GM21390 (cell line): ENCODE data around the gene IGF1.
"Not testable (repeated sequence)": the region's sequence is repeated elsewhere in the genome, so short reads cannot be mapped to it uniquely, and the experiment has no call there.

Experiments used
- ATAC-seq: cut with Tn5 transposase; IDR thresholded peaks from one replicate; pipeline ENCODE4 v1.9.1; 2021; ENCODE audit not compliant: unreplicated experiment

IGF1 gene

DNA sequence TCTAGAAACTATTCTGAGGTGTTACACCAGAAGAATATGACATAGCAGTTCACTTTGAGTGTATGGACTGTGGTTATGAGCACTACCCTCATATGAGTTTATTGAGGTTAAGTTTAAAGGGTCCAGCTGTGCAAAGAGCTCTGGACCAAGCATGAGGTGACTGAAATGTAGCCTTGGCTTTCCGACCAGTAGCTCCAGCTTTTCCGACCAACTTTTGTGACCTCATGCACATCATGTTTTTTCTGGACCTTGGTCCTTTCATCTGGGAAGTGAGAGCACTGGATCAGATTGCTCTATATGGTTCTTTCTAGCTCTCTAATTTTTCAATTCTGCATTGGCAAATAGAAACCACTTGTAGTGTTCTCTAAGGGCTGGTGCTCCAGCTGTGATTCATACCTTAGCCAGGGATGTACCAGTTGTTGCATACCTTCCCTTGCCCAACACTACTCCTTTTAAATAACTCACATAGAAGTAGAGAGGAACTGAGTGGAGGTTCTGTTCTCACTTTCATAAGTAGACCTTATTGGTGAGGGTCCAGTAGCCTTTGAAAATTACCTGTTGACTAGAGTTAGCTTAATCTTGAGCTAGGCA, 16.6 kb downstream of the IGF1 start:
- ATAC-seq = no peak

DNA sequence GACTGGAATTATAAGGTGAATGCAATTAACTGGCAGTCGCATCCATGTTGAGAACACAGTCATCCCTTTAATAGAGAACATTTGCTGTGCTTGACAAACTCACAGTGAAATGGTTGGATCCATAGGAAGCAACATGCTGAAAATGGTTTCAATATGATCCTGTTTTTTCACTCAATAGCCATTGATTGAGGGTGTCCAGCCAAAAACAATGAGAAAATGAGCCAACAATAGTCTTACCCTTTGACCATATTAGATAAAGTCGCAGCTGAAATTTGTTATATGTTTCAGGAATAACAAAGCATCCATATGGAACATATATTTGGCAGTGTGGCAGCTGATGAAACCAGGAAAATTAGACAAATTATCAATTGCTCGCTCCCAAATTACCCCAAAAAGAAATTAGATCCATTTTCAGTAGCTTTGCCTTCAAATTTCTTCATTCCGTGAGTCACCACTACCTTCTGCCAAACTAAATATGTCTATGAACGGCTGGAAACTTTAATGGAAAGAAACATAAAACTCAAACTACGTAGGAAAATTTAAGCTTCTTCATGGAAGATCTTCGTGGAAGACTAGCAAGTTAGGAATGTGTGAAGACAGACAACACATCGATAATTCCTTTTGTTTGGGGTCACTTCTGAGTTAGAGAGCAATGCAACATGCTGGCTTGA, 17.4 kb downstream of the IGF1 start:
- no peak for ATAC-seq

- ATAC-seq = no peak
Observed at GRCh38 chr12:102462386-102462785, 18.0 kb downstream of the IGF1 start.

DNA sequence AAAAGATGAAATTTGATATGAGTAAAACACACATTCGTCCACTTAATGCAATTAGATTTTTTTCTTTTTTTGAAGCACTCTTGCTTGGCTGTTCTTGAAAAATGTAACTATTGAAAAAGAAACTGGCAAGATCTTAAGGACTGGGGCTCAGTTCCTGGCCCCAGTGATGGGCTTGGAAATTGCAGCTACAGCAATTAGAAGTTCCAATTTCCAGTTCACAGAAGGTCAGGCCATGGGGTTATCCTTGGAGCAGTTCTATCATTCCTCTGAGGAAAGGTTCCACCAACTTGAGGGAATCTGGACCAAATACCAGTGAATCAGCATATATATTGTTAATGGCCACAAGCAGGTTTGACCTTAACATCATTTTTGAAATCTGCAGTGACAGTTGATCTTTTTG, 18.9 kb downstream of the IGF1 start:
- ATAC-seq = no peak

DNA sequence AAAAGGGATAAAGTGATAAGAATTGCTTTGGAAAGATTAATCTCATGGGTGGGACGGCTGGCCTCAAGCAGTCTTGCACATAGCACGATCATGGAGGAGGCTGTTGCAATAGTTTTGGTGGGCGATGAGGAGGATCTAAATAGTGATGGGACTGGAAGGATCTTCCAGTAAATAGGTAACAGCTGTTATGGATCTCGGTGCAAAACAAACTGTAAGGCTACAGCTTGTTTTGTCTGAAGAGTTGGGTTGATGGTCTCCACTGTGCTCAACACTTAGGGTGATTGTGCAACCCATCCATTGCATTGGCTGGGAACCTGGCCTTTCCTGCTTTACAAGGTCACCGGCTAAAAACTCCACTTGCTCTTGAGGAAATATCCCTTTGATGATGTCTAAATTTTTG, 21.0 kb downstream of the IGF1 start:
- no peak for ATAC-seq

- ATAC-seq = no peak
Observed at GRCh38 chr12:102454808-102455760, 25.3 kb downstream of the IGF1 start.

DNA sequence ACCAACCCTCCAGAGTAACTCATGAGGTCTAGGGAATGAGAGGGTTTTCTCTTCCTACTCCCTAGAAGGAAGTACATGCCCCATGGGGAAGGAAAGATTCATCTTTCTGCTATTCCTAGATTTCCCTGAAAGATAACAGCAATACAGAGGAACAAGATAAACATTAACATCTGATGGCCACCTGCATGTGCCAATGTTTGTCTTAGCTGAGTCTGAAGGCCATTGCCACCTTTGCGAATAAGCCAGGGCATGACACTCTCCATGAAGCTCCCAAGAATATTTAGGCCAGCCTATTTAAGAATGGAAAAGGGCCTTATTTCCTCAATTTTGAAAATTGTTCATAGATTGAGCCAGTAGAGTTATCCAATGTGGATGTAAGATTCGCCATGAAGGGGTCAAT, 26.0 kb downstream of the IGF1 start:
- no peak for ATAC-seq

DNA sequence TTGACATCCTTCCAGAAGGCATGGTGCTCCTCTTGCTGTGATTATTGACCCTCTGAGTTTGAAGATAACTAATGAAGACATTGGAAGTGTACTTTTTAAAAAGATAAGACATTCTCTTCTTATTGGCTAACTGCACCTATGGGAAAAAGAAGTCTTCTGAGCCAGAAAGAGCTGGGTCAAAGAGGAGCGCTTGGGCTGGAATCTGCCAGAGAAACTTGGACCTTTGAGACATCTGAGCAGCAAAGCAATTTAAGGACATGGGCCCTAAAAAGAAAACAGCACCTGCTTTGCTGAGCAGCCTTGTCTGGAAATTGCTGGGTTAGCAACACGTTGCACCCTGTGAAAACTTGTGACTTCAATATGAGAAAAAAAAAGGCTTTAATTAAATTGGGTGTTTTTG, 27.8 kb downstream of the IGF1 start:
- ATAC-seq = no peak

DNA sequence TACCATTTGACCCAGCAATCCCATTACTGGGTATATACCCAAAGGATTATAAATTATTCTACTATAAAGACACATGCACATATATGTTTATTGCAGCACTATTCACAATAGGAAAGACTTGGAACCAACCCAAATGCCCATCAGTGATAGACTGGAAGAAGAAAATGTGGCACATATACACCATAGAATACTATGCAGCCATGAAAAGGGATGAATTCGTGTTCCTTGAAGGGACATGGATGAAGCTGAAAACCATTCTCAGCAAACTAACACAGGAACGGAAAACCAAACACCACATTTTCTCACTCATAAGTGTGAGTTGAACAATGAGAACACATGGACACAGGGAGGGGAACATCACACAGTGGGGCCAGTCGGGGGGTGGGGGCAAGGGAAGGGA, 31.3 kb downstream of the IGF1 start:
- ATAC-seq = not testable (repeated sequence)

DNA sequence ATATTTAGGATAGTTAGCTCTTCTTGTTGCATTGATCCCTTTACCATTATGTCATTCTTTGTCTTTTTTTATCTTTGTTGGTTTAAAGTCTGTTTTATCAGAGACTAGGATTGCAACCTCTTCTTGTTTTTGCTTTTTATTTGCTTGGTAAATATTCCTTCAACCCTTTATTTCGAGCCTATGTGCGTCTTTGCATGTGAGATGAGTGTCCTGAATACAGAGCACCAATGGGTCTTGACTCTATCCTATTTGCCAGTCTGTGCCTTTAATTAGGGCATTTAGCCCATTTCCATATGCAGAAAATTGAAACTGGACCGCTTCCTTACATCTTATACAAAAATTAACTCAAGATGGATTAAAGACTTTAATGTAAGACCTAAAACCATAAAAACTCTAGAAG, 32.9 kb downstream of the IGF1 start:
- not testable (repeated sequence) for ATAC-seq

DNA sequence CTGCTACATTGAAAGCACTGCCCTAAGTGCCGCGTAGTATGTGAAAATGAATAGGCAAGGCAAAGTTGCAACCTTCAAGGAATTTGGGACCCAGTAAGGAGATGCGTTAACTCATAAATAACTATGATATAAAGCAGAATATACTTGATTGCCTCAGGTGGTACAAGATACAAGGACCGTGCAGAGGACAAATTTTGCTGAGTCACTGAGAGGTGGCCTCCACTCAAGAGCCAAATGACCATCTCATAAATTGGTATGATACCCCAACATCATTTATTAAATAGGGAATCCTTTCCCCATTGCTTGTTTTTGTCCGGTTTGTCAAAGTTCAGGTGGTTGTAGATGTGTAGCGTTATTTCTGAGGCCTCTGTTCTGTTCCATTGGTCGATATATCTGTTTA, 35.7 kb downstream of the IGF1 start:
- no peak for ATAC-seq

- ATAC-seq = no peak
Observed at GRCh38 chr12:102444093-102444492, 36.3 kb downstream of the IGF1 start.

DNA sequence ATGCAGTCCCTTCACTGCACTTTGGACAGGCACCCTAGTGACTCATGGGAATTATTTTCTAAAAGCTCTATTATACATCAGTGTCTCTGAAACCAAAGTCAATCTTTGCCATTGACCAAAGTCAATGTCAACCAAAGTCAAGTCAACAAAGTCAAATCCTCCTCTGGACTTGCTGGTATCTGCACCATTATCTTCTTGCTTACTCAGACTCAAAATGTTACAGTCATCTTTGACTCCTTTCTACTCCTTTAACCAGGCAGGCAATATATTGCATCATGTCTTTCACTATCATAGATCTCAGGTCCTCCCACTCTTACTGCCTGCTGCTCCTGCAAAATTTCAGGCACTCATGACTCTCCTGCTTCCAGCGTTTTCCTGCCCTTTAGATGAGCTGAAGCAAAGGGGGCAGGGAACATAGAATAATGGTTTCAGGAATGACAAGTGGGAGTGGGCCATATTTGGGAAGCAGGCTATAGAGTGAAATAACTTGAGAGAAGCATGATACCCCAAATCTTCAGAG, 39.2 kb downstream of the IGF1 start:
- no peak for ATAC-seq

DNA sequence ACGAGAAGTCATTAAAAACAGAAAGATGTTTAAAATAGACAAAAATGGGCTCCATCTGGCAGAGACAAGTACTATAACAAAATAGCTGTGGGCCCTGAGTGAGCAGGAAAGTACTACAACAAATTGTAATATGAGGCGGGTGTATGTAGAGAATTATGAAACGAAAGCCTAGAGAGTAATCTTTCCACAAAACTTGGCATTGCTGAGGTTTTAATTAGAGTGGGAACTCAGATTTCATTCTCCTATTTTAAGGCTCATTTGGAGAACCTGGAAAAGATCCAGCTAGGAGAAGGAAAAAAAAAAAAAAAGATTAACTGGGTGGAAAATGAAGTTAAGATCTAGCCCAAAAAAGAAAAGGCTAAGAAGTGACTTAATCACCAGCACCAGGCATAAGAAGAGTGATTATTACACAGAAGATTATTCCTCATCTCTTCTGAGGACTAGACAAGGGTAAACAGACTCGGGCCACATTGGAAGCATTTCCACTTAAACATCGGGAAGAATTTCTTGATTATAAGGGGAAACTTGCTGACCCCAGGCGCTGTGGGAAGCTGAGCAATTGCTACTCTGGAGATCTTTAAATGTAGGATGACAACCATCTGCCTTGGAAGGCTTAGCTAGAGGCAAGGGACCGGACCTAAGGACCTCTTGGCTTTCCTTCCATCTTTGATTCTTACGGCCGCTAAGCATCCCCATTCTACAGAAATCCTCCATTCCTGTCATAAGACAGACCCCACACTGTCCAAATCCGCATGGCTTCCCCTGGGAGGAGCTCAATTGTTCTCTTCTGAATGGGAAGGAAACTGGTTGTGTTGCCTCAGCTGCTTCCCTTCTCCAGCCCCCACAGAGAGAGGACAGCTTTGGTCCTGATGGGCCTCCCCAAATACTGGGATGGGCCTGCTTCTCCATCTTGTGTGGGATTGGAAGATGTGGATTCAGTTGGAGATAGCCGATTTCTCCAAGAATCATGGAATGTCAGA, 40.6 kb downstream of the IGF1 start:
- ATAC-seq = no peak

GRCh38 chr12:102438827-102439210, 41.5 kb downstream of the IGF1 start:
- ATAC-seq = no peak

DNA sequence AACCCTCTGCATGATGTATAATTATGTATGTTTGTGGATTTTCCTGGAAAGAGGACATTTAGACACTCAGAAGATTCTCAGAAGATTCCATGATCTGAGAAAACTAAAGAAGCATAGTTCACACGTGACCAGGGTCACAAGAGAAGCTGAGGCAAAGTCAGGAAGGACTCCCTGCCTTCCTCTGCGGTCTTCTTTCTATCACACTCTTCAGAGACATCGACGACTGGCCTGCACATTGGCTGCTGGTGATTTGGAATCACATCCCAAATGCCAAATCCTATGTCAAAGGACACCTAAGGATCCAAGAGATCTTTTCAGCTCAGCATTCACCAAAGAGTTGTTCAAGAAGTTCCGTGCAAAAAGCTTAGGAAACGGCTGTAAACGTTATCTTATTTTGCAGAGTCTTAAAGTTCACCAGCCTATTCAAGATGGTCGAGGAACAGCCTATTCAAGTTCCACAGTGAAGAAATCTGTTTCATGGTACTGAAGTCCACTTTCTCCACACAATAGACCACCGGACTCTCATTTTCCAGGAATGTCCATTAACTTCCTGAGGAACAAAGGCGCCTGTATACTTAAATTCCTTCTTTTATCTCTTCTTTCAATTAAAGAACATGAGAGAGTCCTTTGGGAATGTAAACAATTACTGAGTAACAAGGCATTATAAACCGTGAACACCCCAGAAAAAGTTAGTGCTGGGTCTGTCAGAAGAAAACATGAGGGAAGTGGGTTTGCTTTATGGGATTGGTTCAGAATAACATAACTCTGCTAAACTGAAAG, 42.1 kb downstream of the IGF1 start:
- ATAC-seq = no peak

DNA sequence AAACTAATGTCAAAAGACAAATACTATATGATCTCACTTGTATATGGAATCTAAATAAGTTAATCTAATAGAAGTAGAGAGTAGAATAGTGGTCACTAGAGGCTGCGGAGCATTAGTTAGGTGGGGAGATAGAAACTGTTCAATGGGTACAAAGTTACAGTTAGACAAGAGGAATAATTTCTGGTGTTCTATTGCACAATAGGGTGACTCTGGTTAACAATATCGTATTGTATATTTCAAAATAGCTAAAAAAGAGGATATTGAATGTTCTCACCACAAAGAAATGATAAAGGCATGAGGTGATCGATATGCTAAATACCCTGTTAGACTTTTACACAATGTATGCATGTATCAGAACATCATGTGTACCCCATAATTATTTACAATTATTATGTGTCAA, 42.9 kb downstream of the IGF1 start:
- no peak for ATAC-seq

DNA sequence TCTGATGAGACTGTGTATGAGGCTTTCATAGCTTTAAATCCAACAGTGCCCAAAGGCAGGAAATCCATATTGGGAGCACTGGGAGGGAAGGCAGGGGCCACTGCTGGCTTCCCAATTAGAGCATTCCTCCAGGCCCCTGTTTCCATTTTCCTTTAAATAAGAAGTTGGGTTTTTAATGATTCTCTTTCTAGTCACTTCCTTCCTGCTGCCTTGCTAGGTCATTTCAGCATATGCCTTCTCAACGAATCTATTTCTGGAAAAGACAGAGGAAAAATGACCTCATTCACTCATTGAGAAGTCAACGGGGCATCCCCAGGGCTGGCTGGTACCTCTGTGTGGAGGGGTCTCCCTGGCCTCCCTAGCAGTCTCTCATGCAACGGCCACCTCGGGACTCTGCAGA, 43.5 kb downstream of the IGF1 start:
- no peak for ATAC-seq

GRCh38 chr12:102435827-102436436, 44.4 kb downstream of the IGF1 start:
- ATAC-seq = no peak
